NCI-H226 (cell line): ENCODE data around the gene AKT3.

ENCODE experiments used
- DNase-seq: peaks from one replicate; pipeline ENCODE4 v3.0.0-alpha.2; 2015

Gene AKT3

DNA sequence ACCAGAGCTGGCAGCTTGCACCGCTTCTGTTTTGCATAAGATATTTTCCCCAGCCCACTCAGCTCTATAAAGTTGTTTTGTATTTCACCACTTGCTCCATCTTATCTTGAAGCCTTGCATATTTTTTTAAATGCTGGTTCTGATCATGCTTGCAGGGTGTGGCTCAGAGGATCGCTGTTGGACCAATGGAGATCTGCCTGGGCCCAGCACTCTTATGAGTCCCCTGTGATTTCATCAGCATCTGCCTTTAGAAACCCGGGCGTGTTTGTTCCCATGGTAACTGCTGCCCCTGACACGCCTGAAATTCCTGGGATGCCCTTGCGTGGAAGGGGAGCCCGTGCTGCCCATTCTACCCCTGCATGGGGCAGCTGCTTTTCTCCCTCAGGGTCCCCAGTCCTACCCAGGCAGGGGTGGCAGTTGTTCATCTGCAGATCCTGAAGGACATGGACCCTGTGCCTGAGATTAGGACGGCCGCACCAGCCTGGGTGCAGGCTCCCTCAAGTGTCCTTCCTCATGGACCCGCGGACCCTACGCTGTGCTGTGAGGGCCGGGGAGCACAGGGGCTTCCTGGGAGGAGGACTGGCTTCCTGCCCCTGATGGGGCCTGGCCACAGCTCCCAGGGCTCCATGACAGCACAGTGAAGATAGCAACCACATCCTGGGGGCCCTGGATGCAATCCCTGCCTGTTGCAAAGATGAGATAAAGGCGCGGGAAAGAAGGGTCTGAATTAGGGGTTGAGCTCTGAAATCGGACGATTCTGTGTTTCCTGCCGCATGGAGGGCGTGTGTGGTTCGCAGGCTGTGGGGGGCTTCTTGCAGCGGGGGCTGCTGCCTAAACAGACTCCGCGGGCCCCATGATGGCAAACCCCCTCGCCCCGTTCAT, 367.7 kb downstream of the AKT3 start:
- peak; percentile 88 for DNase-seq

DNA sequence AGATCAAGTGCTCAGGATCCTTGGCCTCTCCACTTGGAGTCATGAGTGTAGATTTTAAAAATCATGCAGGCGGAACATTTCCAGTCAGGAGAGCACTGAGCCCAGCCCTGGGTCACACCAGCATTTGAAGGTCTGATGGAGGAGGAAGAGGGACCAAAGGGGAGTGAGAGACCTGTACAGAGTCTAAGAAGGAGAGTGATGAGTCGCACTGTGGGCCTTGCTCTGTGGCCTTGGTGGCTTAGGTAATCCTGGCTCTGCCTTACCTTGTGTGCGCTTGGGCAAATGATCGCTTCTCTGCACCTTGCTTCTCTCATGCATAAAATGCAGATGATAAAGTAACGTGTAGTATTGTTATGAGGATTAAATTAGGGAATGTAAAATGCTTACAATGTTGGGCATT, 368.9 kb downstream of the AKT3 start:
- DNase-seq, result no peak

DNA sequence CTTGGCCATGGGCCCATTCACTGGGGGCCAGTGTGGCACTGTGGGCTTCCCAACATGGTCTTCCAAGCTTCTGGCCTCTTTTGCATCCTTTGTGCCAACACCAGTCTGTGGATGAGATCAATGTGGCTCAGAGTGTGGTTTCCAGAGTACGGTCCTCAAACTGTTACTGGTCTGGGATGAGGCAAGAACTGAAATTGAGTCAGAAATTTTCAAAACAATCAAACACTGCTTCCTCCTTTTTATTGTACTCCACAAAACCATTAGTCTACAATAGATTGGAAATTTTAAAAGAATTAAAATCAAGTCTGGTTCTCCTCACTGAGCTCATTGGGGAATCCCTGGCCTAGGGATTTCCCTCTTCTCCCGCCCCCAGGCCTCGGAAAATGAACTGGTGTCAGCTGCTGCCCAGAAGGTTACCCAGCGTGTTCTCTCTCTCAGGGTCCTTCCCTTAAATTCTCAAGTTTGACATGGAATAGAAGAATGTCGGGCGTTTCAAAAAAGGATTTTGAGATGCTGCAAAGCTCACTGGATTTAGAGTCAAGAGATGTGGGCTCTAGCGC, 372.2 kb downstream of the AKT3 start:
- DNase-seq, result no peak

DNA sequence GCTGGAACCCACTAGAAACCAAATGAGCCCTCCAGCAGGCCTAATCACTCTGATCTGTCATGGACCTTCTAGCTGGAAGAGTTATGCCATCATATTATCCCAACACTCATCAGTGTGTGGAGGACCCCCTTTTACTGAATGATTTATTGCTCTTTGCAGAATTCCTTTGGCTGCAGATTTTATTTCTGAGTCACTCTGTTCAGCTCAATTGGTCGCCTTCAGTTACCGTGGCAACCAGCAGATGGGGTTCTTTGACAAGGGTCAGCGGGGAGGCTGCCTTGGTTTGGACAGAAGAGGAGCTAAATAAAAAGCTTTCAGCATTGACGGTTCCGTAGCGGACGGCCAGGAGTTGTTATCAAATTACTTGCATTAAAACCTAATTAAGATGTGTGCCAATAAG, 374.1 kb downstream of the AKT3 start:
- no peak for DNase-seq

DNA sequence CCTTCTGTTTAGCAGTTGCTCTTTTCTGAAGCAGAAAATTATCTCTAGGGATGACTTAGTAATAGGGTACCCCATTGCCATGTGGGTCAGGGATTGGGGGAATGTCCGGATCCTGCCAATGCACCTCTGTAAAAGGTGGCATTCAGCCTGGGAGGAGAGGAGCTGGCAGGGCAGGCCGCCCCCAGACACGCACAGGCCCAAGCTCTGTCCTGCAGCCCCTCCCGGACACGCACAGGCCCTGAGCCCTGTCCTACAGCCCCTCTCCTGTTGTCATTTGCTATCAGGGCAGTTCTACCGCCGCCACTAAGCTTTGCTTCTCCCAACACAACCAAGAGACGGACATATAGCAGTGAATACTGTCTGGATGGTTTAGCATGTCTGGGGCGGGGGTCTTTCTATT, 375.1 kb downstream of the AKT3 start:
- DNase-seq, result no peak

DNA sequence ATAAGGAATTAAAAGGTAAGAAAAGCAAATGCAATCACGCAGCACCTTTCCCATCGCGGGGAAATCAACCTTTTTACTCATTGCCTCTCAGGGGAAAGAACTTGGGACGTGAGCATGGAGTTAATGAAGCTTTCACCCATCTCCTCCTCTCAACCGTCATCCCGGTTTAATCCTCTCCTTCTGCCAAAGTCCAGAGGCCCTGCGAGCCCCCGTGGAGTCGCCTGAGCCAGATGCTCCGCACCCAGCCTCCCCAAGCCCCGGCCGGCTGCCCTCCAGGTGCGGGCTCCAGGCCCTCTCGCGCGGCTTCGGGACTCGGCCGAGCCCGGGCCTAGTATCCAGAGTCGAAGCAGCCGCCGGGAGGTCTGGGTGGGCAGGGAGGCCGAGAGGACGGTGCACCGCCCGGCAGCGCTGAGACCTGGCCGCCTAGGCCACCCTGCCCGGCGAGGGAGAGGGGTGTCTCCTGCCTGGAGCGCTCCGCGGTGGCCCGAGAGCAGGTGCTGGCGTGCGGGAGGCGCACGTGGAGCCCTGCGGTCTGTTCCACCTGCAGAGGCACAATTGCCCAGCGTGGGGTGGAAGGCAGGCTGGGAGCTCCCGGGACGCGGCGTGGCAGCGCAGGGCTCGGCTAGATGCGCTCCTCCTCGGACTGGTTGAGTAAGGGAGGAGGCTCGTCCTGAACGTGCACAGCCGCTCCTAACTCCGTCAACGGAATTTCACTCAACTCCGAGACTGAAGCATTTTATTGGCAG, 375.7 kb downstream of the AKT3 start:
- no peak for DNase-seq

DNA sequence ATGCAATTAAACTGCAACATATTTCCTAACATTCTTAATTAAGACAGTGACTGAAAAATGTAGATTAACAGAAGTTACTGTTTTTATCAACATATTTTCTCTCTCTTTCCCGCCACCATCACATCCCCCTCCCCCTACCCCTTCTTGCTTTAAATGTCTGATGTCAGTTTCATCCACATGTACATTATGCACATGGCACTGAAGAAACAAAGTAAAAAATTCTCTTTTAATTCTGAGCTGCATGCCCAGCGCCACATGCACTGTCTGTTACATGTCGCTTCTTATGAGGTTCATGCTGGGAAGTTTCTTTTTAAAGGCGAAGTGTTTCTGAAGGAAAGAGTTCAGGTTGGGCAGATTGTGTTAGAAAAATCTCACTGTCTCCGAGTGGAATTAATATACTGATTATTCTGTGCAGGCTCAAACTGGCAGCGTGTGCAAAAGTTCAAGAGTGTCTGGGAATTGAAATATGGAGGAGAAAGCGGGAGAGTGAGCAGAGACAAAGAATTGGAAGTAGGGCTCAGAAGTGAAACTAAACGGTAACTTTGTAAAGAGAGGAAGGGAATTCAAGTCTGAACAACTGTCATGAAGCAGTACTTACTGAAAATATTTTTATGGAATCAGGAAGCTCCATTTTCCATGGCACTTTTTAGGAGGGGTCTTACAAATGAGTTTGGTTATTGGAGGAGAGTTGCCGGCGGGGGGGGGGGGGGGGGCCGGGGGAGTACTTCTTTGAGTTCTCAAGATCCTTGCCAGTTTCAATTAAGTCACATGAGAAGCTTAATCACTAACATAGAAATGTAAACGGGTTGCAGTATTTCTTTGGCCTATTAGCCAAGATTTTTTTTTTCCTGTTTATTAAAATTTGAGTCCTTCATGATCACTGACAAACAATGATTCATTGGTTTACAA, 376.6 kb downstream of the AKT3 start:
- DNase-seq, result no peak

DNA sequence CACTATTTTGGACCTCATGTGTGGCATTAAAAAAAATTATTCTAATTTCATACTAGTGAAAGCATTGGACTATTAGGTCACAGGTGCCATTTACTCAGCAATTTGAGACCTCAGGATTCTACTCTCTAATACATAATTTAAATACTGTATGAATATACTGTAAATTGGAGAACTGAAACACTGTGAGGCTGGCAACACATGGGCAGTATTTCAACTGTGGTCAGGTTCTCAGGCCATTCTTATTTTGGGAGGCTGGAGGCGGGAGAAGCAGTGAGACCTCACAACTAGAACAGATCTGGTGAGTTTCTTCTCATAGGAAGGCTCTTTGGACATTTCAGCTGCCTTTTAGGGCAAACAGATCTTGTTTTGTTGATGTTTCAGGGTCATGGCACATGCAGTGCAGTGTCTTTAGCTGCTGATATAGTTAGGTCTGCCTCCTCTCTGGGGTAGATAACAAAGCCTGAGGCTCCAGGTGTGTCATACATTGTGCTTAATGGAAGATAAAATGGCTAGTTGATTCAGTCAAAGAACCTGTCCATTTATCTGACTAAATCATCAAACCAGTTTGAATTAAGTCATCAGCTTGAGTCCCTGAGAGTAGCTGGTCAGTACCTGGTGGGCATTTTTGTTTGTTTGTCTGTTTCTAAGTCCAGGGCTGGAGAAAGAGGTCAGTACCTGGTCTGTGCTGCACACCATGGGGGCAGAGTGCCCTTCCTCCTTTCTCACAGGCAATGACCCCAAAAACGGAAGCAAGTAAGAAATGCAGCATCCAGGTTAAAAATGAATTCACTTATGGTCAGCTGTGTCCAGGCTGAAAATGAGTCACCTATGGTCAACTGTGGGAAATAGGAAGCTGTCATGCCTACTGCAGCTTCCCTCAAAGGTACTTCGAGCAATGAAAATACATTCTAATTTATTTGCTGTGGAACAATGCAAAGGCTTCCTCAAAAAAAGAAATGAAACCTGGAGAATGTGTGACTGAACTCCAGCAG, 378.0 kb downstream of the AKT3 start:
- no peak for DNase-seq

DNA sequence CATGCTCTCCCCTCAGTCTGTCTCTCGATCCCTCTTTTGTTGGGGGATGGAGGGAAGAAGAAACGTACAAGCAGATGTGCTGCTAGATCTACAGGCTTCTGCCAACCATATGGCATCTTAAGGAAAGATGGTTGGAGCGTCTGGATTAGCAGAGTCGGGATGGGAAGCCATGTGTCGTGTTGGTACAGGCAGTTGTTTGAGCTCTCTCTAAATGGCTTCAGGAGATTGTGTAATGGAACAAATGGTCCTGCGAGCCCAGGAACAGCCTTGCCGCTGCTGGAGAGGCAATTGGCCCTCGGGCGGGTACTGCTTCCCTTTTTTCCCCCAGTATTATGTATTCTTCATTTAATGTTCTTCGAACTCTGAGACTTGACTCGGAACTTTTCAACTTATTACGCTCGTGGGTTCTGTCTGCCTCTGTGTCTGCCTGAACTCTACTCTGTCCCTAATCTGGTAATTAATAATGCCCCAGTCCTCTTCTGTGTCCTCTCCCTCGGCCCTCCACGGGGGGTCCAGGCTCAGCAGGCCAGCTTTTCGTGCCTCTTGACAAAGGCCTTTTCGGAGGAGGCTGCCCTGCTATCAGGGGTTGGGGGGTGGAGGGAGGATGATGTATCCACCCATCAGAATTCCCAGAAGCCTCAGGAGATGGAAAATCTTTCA, 378.9 kb downstream of the AKT3 start:
- DNase-seq, result no peak

DNA sequence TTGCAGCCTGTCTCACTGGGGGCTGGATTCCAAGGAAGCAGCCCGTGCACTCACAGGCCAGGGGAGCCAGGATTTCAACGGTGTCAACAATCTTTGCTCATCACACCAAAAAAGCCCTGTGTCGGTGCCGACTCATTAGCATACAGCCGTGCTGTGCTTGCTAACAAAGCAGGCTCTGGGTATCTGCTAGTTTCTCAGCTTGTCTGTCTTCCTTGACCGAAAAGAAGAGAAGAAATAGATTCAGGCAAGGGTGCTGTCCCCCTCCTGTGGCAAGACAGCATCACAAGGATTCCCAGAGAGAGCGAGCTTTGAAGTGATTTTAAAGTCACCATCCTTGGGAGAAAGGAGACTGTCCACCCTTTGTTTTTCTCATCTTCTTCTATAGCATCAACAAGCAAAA, 379.5 kb downstream of the AKT3 start:
- no peak for DNase-seq

DNA sequence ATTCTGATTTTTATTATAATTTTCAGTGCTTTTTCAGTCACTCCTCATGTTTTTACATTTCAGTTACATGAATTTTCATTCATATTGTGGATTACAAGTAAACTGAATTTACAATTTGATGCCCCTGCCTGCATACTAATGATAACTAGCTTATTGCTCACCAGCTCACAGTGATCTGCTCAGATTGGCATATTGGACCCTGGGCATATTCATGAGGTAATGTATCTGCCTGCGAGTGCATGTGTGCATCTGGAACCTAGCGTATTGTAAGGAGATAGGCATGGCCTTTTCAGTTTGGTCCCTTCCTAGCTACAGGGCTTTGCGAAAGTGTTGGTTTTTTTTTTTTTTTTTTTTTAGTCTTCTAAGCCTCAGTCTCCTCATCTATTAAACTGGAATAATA, 380.5 kb downstream of the AKT3 start:
- no peak for DNase-seq

DNA sequence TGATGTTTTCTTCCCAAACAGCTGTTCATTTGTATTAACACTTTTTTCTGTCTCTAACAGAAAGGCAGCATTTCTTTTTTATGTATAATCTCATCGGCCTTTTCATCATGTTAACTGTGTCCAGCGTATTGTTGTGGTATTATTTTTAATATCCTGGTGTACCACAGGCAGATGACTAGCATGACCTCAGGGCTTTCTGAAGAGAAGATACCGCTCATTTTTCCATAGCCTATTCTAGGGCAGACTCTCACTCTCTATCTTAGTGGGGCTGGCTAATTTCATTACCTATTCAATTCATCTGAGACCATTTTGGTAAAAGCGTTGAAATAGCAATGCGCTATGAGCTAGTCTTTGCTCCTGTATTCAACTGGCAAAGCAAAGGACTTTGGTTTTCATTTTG, 384.3 kb downstream of the AKT3 start:
- no peak for DNase-seq

DNA sequence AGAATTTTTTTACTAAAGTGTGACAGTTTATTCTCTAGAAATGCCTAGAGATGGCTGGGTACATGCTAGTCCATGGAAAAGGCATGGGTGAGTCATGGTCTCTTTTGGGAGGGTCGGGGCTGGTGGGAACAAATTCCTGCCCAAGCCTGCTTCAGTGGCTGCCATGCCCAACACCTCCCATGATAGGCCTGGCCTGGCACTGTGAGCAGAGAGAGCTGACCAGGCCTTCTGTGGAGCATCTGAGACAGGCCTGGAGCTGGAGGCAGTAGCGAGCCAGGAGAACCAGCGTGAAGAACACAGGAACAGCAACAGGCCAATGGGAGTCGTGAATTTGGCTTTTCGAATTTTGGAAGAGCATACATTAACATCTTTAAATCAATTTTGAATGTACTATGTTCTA, 385.0 kb downstream of the AKT3 start:
- DNase-seq, result no peak

DNA sequence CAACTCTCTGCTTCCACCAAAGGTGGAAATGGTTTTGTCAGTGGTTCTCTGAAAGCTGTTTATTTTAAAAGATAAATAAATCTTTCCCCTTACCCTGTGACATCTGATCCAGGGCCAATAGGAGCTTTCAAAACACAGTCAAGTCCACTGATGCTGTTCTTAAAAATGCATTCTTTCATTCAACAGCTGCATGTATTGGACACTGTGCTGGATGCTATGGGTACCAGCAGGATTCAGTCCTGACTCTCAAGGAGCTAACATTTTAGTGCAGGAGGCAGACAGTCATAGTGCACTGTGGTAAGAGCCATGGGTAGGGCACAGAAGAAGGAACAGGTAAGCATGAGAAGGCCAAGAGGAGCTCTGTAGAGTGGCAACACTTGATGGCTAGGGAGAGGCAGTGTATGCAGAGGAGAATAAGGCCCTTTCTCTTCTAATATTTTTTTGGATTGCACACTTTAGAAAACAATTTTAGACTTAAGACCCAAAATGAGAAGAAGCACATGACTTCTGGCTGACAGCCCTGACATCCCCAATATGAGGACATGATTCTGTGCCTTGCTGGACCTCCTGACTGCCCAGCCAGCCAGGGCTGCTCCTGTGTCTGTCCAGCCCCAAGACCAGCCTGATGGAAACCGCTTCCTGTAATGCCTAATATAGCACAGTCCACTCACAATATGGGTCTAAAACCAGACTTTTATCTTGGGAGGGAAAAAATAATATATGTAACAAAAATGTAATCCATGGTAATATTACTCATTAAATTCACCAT, 386.9 kb downstream of the AKT3 start:
- no peak for DNase-seq

DNA sequence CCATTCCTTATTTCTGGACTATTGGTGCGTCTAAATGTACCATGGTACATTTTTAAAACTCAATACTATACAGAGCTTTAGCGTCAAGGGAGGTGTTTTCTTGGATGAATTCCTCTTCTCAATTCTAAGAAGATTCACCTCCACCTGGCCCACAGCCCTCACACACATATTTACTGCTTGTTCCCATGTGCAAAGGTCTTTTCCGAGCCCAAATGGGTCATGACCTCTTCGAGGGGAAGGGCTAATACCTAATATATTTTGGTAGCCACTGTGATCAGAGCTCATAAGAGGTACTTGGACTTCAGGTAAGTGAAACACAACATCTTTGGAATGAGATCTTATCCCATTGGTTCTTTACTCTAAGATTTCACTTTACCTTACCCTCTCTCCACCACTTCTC, 388.3 kb downstream of the AKT3 start:
- no peak for DNase-seq

DNA sequence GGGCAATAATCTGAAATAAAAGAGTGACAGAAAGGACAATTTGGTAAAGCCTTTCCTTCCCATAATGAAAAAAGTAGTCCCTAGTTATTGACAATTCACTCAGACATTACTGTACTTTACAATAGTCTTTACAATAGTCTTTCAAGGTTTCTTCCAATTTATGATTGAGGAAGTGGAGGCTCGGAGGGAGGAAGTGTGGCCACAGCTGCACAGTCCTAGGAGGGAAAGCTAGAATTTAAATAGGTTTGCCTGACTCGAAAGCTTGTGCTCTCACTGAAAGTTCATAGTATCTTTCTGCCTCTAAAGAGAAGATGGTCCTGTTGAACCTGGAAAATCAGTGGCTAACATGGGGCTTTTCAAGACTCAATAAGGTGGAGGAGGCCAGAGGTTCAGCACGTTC, 391.0 kb downstream of the AKT3 start:
- DNase-seq, result no peak

DNA sequence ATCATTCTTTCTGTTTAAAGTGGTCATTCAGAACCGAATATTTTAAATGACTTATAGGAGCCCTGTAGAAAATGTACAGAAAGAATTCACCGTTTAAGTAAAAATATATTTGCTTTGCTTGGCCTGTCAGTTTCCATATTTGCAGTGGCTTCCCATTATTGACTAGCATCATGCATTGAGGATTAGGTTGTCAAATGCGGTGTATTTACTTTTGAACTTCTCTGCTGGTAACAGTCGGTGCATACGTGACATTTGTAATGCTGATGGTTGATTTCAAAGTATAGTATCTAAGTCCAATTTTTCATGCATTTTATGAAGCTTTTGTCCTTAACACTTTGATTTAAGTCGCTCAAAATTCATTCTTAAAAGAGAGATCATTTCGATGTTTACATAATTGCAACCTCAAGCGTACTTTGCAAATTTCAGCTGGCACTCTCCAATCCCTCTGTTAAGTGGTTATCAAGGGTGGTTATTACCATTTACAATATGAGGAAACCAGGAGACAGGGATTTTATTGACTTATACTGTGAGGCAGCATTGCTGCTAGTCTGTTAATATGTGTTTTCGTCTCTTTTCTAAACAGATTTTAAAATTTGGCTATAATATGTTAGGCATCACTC, 392.6 kb downstream of the AKT3 start:
- no peak for DNase-seq

DNA sequence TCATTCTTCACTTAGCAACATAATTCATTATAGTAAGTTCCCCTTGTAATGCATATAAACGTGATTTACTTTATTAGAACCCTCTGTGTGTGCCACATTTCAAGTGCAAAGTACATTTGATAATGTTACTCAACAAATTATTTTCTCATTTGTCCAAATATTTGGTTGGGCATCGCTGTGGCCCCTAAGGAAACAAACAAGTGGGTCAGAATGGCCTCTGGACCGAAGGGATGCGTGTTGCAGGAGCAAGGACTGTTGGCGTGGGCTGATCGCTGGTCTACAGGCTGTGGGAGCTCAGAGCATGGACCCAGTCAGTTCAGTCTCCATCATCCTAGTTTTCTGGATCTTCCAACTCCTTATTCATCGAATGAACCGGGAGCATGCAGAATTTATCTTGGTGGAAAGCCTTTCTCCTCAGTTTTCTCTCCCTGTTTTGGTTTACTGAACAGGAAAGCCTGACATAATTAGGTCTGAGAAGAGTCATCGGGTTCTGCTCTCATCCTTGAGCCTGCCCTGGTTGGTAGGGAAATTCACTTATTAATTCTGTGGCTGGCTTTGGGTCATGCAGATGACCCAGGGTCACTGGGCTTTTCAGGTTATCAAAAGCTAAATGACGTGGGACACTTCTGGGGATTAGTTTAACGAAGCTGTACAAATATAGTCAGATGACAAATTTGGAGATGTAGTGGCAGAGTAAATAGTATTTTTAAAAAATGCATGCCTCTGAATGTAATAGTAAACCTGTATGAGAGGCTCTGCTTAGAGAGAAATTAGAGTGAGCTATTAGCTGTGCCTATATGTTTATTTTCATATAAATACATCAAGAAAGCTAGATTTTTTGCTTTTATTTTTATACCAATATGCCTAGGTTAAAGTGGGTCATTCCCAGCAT, 394.0 kb downstream of the AKT3 start:
- no peak for DNase-seq
